ENCODE measurements around the gene ODF2.

- peak; percentile 71 for TF ChIP-seq CTCF (IDR thresholded peaks at IDR 0.05; ENCODE audit: borderline replicate concordance, extremely low read depth, low read length, poor library complexity, severe bottlenecking)
- peak; percentile 76 for TF ChIP-seq EZH2 (IDR thresholded peaks at IDR 0.05; ENCODE audit: borderline replicate concordance, low read depth, low read length, severe bottlenecking)
Observed at GRCh38 chr9:128420060-128420650, 35.7 kb upstream of the ODF2 start.

All from DND-41 (cell line).